ENCODE data around the gene VPS4B. TPM values are rescaled to one million over a fixed set of nuclear protein-coding genes. Genes with fewer than 3 reads are reported as not detected.

The VPS4B gene
- total RNA-seq, 4 donors from 2014 or later = 32.2 to 53.5 (median 45.3) TPM

DNA sequence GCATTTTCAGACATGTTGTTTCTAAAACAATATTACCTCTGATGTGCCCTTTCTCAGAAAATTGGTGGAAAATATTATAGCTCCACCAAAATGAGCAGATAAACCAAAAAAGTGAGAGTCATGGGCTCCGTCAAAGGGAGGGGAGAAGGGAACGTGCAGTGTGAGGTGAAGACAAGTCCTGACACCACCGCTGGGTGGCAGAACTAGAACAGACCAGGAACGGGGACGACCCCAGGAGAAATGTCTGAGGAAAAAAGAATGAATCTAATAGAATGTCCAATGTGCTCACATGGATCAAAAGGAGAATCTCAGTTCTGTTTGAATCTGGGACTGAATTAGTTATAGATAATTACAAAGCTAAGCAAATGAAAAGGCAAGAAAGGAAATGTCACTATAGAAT is 80.1 kb downstream of the VPS4B start:
- TF ChIP-seq, protein P1, sequence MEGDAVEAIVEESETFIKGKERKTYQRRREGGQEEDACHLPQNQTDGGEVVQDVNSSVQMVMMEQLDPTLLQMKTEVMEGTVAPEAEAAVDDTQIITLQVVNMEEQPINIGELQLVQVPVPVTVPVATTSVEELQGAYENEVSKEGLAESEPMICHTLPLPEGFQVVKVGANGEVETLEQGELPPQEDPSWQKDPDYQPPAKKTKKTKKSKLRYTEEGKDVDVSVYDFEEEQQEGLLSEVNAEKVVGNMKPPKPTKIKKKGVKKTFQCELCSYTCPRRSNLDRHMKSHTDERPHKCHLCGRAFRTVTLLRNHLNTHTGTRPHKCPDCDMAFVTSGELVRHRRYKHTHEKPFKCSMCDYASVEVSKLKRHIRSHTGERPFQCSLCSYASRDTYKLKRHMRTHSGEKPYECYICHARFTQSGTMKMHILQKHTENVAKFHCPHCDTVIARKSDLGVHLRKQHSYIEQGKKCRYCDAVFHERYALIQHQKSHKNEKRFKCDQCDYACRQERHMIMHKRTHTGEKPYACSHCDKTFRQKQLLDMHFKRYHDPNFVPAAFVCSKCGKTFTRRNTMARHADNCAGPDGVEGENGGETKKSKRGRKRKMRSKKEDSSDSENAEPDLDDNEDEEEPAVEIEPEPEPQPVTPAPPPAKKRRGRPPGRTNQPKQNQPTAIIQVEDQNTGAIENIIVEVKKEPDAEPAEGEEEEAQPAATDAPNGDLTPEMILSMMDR (IDR thresholded peaks at IDR 0.05; ENCODE audit: low read depth) = no peak

DNA sequence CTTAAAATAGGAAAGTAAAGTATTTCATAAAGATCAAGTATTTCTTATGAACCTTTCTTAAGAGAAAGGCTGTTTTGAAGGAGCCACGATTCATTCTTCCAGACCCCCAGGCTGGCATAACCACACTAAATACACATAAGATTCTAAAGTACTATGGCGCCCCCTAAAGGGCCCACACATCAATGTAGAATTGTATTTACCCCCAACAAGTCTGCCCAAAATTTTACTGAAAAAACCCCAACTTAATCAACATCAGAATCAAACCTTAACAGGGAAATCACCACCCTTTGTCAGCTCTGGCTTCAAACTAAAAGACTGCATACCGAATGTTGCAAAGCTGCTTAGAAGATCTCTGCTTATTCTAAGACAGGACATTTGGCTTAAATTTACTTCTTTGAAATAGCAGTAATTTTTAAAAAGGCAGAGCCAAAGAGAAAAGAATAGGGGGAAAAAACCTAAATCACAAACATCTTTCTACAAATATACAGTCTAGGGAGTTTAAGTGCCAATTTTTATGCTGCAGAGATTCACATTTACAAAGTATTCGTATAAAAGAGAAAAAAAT is 82.3 kb downstream of the VPS4B start:
- TF ChIP-seq, protein P1 (IDR thresholded peaks at IDR 0.05; ENCODE audit: low read depth) = no peak

Other genes with a start within 250 kb of the VPS4B start
- 10 to 100 TPM; 50.3 to 82.5 (median 55.9) TPM for gene BCL2, start 102.7 kb downstream of the VPS4B start, total RNA-seq
- 10 to 100 TPM; 56.2 to 63.7 (median 59.9) TPM for gene KDSR, start 55.3 kb downstream of the VPS4B start, total RNA-seq
- gene SERPINB5, start 54.5 kb upstream of the VPS4B start, total RNA-seq = not detected
- gene SERPINB12, start 119.9 kb upstream of the VPS4B start, total RNA-seq = not detected
- gene SERPINB13, start 164.9 kb upstream of the VPS4B start, total RNA-seq = not detected
- not detected for gene SERPINB4, start 221.8 kb upstream of the VPS4B start, total RNA-seq
- gene SERPINB3, start 239.4 kb upstream of the VPS4B start, total RNA-seq = not detected

All from subcutaneous adipose tissue (tissue), 4 donors.